ENCODE results near the gene IL20RB.

GRCh38 chr3:136946978-136947377 lies 10.8 kb upstream of the IL20RB start:
- TF ChIP-seq POLR2AphosphoS5 (IDR thresholded peaks at IDR 0.05; ENCODE audit: borderline replicate concordance, low read depth, low read length) (no peak), EZH2 (IDR thresholded peaks at IDR 0.05) (no peak), FOXP2 (optimal IDR thresholded peaks at IDR 0.05; ENCODE audit: control extremely low read depth, extremely low read length, insufficient read depth) (no peak)
